A549 (cell line): ENCODE results near the gene MARCKSL1.

Source experiments
- CHD2 ChIP-seq: fragments of 150-350 bp; IDR thresholded peaks from 2 replicates; pipeline ENCODE4 v1.6.1; 2014; ENCODE audit warnings: low read length; ENCODE audit not compliant: partially characterized antibody
- CHD4 ChIP-seq: fragments of 200-600 bp; sonication (generic); IDR thresholded peaks from 2 replicates; pipeline ENCODE4 v1.6.1; 2016; ENCODE audit warnings: antibody characterized with exemption, mild to moderate bottlenecking, borderline replicate concordance
- EP300 ChIP-seq, 2 experiments: fragments of >200 bp; sonication (Bioruptor Twin); formaldehyde crosslinking; IDR thresholded peaks; 2 replicates in 1 of 2; 3 replicates in 1 of 2; pipeline ENCODE4 v1.6.1; 2016 to 2017
- ESRRA ChIP-seq: fragments of 150-350 bp; IDR thresholded peaks from 2 replicates; pipeline ENCODE4 v1.6.1; 2014; ENCODE audit warnings: mild to moderate bottlenecking, low read length, borderline replicate concordance
- KDM1A ChIP-seq: fragments of 200-600 bp; sonication (generic); IDR thresholded peaks from 2 replicates; pipeline ENCODE4 v1.6.1; 2016; ENCODE audit warnings: low read depth, mild to moderate bottlenecking
- NPAS2 ChIP-seq: fragments of 250-450 bp; sonication (Bioruptor Pico); IDR thresholded peaks from 2 replicates; pipeline ENCODE4 v1.8.0; 2022; ENCODE audit warnings: mild to moderate bottlenecking, moderate library complexity, borderline replicate concordance
- TF ChIP-seq, protein P1 (sequence below): fragments of >200 bp; sonication (Bioruptor Twin); formaldehyde crosslinking; IDR thresholded peaks from 3 replicates; pipeline ENCODE4 v1.5.1; 2016
- TF ChIP-seq, protein P2 (sequence below): IDR thresholded peaks from 2 replicates; pipeline ENCODE4 v1.6.1; 2012
- TF ChIP-seq, protein P3 (sequence below): fragments of 150-350 bp; IDR thresholded peaks from 2 replicates; pipeline ENCODE4 v1.6.1; 2014; ENCODE audit warnings: low read depth, mild to moderate bottlenecking, low read length

DNA sequence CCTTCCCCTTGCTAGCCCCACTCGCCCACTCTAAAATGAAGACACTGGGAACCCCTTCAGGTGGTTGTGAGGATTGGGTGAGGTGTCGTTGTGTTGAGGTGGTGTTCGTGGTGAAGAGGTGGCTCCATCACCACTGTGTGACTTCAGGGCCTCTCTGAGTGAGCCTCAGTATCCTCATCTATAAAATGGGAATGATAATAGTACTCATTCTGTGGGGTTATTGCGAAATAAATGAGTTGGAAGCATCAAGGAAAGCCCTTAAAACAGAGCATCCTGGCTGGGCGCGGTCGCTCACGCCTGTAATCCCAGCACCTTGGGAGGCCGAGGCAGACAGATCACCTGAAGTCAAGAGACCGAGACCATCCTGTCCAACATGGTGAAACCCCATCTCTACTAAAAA is 6.7 kb upstream of the MARCKSL1 start:
- TF ChIP-seq, protein P1, sequence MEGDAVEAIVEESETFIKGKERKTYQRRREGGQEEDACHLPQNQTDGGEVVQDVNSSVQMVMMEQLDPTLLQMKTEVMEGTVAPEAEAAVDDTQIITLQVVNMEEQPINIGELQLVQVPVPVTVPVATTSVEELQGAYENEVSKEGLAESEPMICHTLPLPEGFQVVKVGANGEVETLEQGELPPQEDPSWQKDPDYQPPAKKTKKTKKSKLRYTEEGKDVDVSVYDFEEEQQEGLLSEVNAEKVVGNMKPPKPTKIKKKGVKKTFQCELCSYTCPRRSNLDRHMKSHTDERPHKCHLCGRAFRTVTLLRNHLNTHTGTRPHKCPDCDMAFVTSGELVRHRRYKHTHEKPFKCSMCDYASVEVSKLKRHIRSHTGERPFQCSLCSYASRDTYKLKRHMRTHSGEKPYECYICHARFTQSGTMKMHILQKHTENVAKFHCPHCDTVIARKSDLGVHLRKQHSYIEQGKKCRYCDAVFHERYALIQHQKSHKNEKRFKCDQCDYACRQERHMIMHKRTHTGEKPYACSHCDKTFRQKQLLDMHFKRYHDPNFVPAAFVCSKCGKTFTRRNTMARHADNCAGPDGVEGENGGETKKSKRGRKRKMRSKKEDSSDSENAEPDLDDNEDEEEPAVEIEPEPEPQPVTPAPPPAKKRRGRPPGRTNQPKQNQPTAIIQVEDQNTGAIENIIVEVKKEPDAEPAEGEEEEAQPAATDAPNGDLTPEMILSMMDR: no peak
- TF ChIP-seq ESRRA: no peak
- no peak for TF ChIP-seq CHD4
- TF ChIP-seq NPAS2: no peak
- TF ChIP-seq, protein P2, sequence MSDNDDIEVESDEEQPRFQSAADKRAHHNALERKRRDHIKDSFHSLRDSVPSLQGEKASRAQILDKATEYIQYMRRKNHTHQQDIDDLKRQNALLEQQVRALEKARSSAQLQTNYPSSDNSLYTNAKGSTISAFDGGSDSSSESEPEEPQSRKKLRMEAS: no peak
- no peak for TF ChIP-seq KDM1A
- TF ChIP-seq CHD2: no peak
- TF ChIP-seq EP300 (IDR thresholded peaks at IDR 0.05): no peak
- TF ChIP-seq, protein P3, sequence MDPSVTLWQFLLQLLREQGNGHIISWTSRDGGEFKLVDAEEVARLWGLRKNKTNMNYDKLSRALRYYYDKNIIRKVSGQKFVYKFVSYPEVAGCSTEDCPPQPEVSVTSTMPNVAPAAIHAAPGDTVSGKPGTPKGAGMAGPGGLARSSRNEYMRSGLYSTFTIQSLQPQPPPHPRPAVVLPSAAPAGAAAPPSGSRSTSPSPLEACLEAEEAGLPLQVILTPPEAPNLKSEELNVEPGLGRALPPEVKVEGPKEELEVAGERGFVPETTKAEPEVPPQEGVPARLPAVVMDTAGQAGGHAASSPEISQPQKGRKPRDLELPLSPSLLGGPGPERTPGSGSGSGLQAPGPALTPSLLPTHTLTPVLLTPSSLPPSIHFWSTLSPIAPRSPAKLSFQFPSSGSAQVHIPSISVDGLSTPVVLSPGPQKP: no peak
